Ishikawa (cell line): ENCODE data around the gene EDIL3.

Source experiments
- CREB1 ChIP-seq: IDR thresholded peaks from 2 replicates; pipeline ENCODE4 v1.6.1; 2012; ENCODE audit warnings: low read depth
- EGR1 ChIP-seq: IDR thresholded peaks from 2 replicates; pipeline ENCODE4 v1.6.1; 2012
- EP300 ChIP-seq: IDR thresholded peaks from 2 replicates; pipeline ENCODE4 v1.6.1; 2012; ENCODE audit warnings: borderline replicate concordance
- RAD21 ChIP-seq: IDR thresholded peaks from 2 replicates; pipeline ENCODE4 v1.6.1; 2012; ENCODE audit warnings: low read depth
- REST ChIP-seq: IDR thresholded peaks from 2 replicates; pipeline ENCODE4 v1.6.1; 2012; ENCODE audit warnings: low read depth, mild to moderate bottlenecking
- USF1 ChIP-seq: IDR thresholded peaks from 2 replicates; pipeline ENCODE4 v1.6.1; 2012

- TF ChIP-seq RAD21 (no peak), REST (no peak), EP300 (no peak), USF1 (no peak), CREB1 (no peak), EGR1 (no peak)
Observed at GRCh38 chr5:83895860-83896259, 488.8 kb downstream of the EDIL3 start.
